ENCODE data around the gene TGIF2. TPM values are rescaled to one million over a fixed set of nuclear protein-coding genes. Genes with fewer than 3 reads are reported as not detected.
A peak's percentile ranks its signal among the peaks of the same experiment; 100 is the strongest.

TGIF2 gene
- total and polyA plus RNA-seq, 2 of the 13 experiments (the other 11 are each of a cell fraction or from before 2014, with no cell fraction given) = 41.3 to 53.9 TPM

- TF ChIP-seq TFAP4 (IDR thresholded peaks at IDR 0.05; ENCODE audit: borderline replicate concordance, low read depth) (no peak), ZNF20 (CRISPR knock-in tag; IDR thresholded peaks at IDR 0.05) (no peak)
Observed at GRCh38 chr20:36528176-36528874, 45.1 kb upstream of the TGIF2 start (continued).

- no peaks in the 10 kb centered on the region for H3K9me3 ChIP-seq (ENCODE audit: low read length)
- H3K79me2 ChIP-seq (ENCODE audit: insufficient read depth, low read length) = no peaks in the 10 kb centered on the region
- H3K4me1 ChIP-seq (ENCODE audit: insufficient read depth, low read length) = no peaks in the 10 kb centered on the region
- DNase-seq (ENCODE audit: low spot score) (no peak), FAIRE-seq (no peak), ATAC-seq (no peak)
- peaks cover 34 to 39% of the 10 kb centered on the region in 2 experiments for H3K36me3 ChIP-seq (replicated peaks in 1 of 2; ENCODE audit: control insufficient read depth in 1 of 2, insufficient read depth in 2 of 2, low read length in 2 of 2)
- 95% methylated on average over 14 of the region's 14 CpGs for WGBS (ENCODE audit: low lambda C conversion rate)
- no peak overlapping the region for H3K4me2 ChIP-seq (ENCODE audit: low read depth, low read length)
- ChIA-PET POLR2A (no interaction called here), CTCF (ENCODE audit: low intra/inter-chr PET ratio, low total read pairs) (no interaction called here)
- H4K20me1 ChIP-seq (ENCODE audit: insufficient read depth, low read length) = peaks cover 8% of the 10 kb centered on the region; the same call in 1 of the 2 replicates
- no peaks in the 10 kb centered on the region for H3K27me3 ChIP-seq (ENCODE audit: control insufficient read depth in 1 of 2, insufficient read depth in 2 of 2, low read length in 2 of 2)
- H3K4me3 ChIP-seq (replicated peaks in 1 of 3; ENCODE audit: insufficient read depth in 1 of 3, low read depth in 2 of 3, low read length in 3 of 3) = no peak overlapping the region
- no TSS peak for BruUV-seq (replicated peaks)
- H3K27ac ChIP-seq (ENCODE audit: extremely low read length, insufficient read depth, low read length) = no peak overlapping the region
- no peak overlapping the region for H2AFZ ChIP-seq (ENCODE audit: low read length)
- intact Hi-C loops (cut with micrococcal nuclease; ENCODE audit: unreplicated experiment) = no loop called here
- in situ Hi-C loops (cut with HindIII; ENCODE audit: extremely low pct_ligation_motif_present, low pct_unique_long_range_greater_than_20kb) = no loop called here
- H3K9ac ChIP-seq (ENCODE audit: insufficient read depth, low read depth, low read length) = no peak overlapping the region
- peak; percentile 66 for TF ChIP-seq AGO2 (optimal IDR thresholded peaks at IDR 0.05; ENCODE audit: low read depth, low read length)
- peak; percentile 75 for TF ChIP-seq RBM22 (optimal IDR thresholded peaks at IDR 0.05; ENCODE audit: low read length)
- 0 out of 2 replicates have a peak, but pooled peaks have one; percentile 1 for TF ChIP-seq RXRA (CRISPR knock-in tag; IDR thresholded peaks at IDR 0.05)
- TF ChIP-seq, protein P1, sequence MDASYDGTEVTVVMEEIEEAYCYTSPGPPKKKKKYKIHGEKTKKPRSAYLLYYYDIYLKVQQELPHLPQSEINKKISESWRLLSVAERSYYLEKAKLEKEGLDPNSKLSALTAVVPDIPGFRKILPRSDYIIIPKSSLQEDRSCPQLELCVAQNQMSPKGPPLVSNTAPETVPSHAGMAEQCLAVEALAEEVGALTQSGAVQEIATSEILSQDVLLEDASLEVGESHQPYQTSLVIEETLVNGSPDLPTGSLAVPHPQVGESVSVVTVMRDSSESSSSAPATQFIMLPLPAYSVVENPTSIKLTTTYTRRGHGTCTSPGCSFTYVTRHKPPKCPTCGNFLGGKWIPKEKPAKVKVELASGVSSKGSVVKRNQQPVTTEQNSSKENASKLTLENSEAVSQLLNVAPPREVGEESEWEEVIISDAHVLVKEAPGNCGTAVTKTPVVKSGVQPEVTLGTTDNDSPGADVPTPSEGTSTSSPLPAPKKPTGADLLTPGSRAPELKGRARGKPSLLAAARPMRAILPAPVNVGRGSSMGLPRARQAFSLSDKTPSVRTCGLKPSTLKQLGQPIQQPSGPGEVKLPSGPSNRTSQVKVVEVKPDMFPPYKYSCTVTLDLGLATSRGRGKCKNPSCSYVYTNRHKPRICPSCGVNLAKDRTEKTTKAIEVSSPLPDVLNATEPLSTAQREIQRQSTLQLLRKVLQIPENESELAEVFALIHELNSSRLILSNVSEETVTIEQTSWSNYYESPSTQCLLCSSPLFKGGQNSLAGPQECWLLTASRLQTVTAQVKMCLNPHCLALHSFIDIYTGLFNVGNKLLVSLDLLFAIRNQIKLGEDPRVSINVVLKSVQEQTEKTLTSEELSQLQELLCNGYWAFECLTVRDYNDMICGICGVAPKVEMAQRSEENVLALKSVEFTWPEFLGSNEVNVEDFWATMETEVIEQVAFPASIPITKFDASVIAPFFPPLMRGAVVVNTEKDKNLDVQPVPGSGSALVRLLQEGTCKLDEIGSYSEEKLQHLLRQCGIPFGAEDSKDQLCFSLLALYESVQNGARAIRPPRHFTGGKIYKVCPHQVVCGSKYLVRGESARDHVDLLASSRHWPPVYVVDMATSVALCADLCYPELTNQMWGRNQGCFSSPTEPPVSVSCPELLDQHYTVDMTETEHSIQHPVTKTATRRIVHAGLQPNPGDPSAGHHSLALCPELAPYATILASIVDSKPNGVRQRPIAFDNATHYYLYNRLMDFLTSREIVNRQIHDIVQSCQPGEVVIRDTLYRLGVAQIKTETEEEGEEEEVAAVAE (CRISPR knock-in tag; IDR thresholded peaks at IDR 0.05; ENCODE audit: borderline replicate concordance) = no peak
Observed at GRCh38 chr20:36528875-36529417, 44.5 kb upstream of the TGIF2 start.
